ENCODE results near the gene CXCL8. TPM values are rescaled to one million over a fixed set of nuclear protein-coding genes. Genes with fewer than 3 reads are reported as not detected.

CXCL8 gene
- total RNA-seq, 1 donor from 2014 or later = 0.27 TPM

- Mint-ChIP-seq H3K27ac (ENCODE audit: unreplicated experiment) (no peak overlapping the region), H3K27me3 (ENCODE audit: low read depth) (peaks cover 3% of the 10 kb centered on the region), H3K4me1 (ENCODE audit: low read depth) (peaks cover 8% of the 10 kb centered on the region), H3K9me3 (ENCODE audit: low read depth) (no peaks in the 10 kb centered on the region), H3K4me3 (ENCODE audit: unreplicated experiment) (no peak overlapping the region), H3K36me3 (ENCODE audit: low read depth) (peaks cover 1% of the 10 kb centered on the region)
- TF ChIP-seq, protein P1, sequence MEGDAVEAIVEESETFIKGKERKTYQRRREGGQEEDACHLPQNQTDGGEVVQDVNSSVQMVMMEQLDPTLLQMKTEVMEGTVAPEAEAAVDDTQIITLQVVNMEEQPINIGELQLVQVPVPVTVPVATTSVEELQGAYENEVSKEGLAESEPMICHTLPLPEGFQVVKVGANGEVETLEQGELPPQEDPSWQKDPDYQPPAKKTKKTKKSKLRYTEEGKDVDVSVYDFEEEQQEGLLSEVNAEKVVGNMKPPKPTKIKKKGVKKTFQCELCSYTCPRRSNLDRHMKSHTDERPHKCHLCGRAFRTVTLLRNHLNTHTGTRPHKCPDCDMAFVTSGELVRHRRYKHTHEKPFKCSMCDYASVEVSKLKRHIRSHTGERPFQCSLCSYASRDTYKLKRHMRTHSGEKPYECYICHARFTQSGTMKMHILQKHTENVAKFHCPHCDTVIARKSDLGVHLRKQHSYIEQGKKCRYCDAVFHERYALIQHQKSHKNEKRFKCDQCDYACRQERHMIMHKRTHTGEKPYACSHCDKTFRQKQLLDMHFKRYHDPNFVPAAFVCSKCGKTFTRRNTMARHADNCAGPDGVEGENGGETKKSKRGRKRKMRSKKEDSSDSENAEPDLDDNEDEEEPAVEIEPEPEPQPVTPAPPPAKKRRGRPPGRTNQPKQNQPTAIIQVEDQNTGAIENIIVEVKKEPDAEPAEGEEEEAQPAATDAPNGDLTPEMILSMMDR (IDR thresholded peaks at IDR 0.05) = no peak
- no peak for DNase-seq (ENCODE audit: low spot score)
These were observed 5.8 kb upstream of the CXCL8 start for GRCh38 chr4:73734530-73735001.

DNA sequence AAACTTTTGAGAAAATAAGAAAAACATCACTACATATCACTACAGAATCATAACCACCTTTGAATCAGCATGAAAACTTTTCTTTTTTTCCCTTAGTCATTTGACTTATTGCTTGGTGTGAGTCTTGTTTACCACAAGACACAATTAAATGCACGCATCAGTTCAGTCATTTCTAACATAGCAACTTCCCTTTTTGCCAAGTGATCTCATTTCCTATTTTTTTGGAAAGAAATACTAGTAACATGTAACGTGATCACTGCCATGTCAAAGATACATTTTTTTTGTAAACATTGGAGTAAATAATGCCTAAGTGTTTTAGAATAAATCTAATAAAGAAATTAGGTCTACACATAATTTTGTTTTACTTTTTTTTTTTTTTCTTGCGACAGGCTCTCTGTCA lies 5.1 kb upstream of the CXCL8 start:
- H3K9me3 Mint-ChIP-seq (ENCODE audit: low read depth) = no peaks in the 10 kb centered on the region
- peaks cover 3% of the 10 kb centered on the region for H3K27me3 Mint-ChIP-seq (ENCODE audit: low read depth)
- peaks cover 13% of the 10 kb centered on the region for H3K4me1 Mint-ChIP-seq (ENCODE audit: low read depth)
- H3K36me3 Mint-ChIP-seq (ENCODE audit: low read depth) = peaks cover 1% of the 10 kb centered on the region
- DNase-seq (ENCODE audit: low spot score) = no peak
- no peak overlapping the region for H3K4me3 Mint-ChIP-seq (ENCODE audit: unreplicated experiment)
- H3K27ac Mint-ChIP-seq (ENCODE audit: unreplicated experiment) = no peak overlapping the region
- TF ChIP-seq, protein P1 (IDR thresholded peaks at IDR 0.05) = no peak

DNA sequence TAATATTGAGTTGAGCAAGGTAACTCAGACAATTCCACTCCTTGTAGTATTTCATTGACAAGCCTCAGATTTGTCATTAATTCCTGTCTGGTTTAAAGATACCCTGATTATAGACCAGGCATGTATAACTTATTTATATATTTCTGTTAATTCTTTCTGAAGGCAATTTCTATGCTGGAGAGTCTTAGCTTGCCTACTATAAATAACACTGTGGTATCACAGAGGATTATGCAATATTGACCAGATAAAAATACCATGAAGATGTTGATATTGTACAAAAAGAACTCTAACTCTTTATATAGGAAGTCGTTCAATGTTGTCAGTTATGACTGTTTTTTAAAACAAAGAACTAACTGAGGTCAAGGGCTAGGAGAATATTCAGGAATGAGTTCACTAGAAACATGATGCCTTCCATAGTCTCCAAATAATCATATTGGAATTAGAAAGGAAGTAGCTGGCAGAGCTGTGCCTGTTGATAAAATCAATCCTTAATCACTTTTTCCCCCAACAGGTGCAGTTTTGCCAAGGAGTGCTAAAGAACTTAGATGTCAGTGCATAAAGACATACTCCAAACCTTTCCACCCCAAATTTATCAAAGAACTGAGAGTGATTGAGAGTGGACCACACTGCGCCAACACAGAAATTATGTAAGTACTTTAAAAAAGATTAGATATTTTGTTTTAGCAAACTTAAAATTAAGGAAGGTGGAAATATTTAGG lies 821 bp downstream of the CXCL8 start:
- H3K9me3 Mint-ChIP-seq (ENCODE audit: low read depth) = peaks cover 9% of the 10 kb centered on the region
- H3K27ac Mint-ChIP-seq (ENCODE audit: unreplicated experiment) = no peak overlapping the region
- TF ChIP-seq, protein P1 (IDR thresholded peaks at IDR 0.05) = no peak
- DNase-seq (ENCODE audit: low spot score) = no peak
- peaks cover 11% of the 10 kb centered on the region for H3K4me1 Mint-ChIP-seq (ENCODE audit: low read depth)
- peaks cover 3% of the 10 kb centered on the region for H3K27me3 Mint-ChIP-seq (ENCODE audit: low read depth)
- H3K4me3 Mint-ChIP-seq (ENCODE audit: unreplicated experiment) = no peak overlapping the region
- peaks cover 5% of the 10 kb centered on the region for H3K36me3 Mint-ChIP-seq (ENCODE audit: low read depth)

DNA sequence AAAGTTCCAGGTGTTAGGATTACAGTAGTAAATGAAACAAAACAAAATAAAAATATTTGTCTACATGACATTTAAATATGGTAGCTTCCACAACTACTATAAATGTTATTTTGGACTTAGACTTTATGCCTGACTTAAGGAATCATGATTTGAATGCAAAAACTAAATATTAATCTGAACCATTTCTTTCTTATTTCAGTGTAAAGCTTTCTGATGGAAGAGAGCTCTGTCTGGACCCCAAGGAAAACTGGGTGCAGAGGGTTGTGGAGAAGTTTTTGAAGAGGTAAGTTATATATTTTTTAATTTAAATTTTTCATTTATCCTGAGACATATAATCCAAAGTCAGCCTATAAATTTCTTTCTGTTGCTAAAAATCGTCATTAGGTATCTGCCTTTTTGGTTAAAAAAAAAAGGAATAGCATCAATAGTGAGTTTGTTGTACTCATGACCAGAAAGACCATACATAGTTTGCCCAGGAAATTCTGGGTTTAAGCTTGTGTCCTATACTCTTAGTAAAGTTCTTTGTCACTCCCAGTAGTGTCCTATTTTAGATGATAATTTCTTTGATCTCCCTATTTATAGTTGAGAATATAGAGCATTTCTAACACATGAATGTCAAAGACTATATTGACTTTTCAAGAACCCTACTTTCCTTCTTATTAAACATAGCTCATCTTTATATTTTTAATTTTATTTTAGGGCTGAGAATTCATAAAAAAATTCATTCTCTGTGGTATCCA lies 1.6 kb downstream of the CXCL8 start:
- TF ChIP-seq, protein P1 (IDR thresholded peaks at IDR 0.05) = no peak
- H3K4me3 Mint-ChIP-seq (ENCODE audit: unreplicated experiment) = no peak overlapping the region
- H3K4me1 Mint-ChIP-seq (ENCODE audit: low read depth) = peaks cover 11% of the 10 kb centered on the region
- H3K27ac Mint-ChIP-seq (ENCODE audit: unreplicated experiment) = no peak overlapping the region
- peaks cover 5% of the 10 kb centered on the region for H3K36me3 Mint-ChIP-seq (ENCODE audit: low read depth)
- no peak for DNase-seq (ENCODE audit: low spot score)
- peaks cover 7% of the 10 kb centered on the region for H3K27me3 Mint-ChIP-seq (ENCODE audit: low read depth)
- H3K9me3 Mint-ChIP-seq (ENCODE audit: low read depth) = peaks cover 9% of the 10 kb centered on the region

DNA sequence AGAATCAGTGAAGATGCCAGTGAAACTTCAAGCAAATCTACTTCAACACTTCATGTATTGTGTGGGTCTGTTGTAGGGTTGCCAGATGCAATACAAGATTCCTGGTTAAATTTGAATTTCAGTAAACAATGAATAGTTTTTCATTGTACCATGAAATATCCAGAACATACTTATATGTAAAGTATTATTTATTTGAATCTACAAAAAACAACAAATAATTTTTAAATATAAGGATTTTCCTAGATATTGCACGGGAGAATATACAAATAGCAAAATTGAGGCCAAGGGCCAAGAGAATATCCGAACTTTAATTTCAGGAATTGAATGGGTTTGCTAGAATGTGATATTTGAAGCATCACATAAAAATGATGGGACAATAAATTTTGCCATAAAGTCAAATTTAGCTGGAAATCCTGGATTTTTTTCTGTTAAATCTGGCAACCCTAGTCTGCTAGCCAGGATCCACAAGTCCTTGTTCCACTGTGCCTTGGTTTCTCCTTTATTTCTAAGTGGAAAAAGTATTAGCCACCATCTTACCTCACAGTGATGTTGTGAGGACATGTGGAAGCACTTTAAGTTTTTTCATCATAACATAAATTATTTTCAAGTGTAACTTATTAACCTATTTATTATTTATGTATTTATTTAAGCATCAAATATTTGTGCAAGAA lies 2.3 kb downstream of the CXCL8 start:
- no peak overlapping the region for H3K27ac Mint-ChIP-seq (ENCODE audit: unreplicated experiment)
- peaks cover 5% of the 10 kb centered on the region for H3K36me3 Mint-ChIP-seq (ENCODE audit: low read depth)
- TF ChIP-seq, protein P1 (IDR thresholded peaks at IDR 0.05) = no peak
- no peak for DNase-seq (ENCODE audit: low spot score)
- H3K4me3 Mint-ChIP-seq (ENCODE audit: unreplicated experiment) = no peak overlapping the region
- H3K4me1 Mint-ChIP-seq (ENCODE audit: low read depth) = peaks cover 11% of the 10 kb centered on the region
- peaks cover 9% of the 10 kb centered on the region for H3K9me3 Mint-ChIP-seq (ENCODE audit: low read depth)
- H3K27me3 Mint-ChIP-seq (ENCODE audit: low read depth) = peaks cover 8% of the 10 kb centered on the region

All from chondrocyte (in vitro differentiated cells).